GM18520 (cell line): ENCODE data around the gene RPL5.
"Not testable (repeated sequence)": the region's sequence is repeated elsewhere in the genome, so short reads cannot be mapped to it uniquely, and the experiment has no call there.

ENCODE experiments used
- ATAC-seq: cut with Tn5 transposase; IDR thresholded peaks from one replicate; pipeline ENCODE4 v1.9.1; 2021; ENCODE audit not compliant: unreplicated experiment

The RPL5 gene

GRCh38 chr1:92831762-92832536 lies at the start of gene RPL5:
TSS of gene RPL5 (plus strand) at chr1:92832040. CDS start at chr1:92832115, 75 bp downstream.
- peak; percentile 91 for ATAC-seq

DNA sequence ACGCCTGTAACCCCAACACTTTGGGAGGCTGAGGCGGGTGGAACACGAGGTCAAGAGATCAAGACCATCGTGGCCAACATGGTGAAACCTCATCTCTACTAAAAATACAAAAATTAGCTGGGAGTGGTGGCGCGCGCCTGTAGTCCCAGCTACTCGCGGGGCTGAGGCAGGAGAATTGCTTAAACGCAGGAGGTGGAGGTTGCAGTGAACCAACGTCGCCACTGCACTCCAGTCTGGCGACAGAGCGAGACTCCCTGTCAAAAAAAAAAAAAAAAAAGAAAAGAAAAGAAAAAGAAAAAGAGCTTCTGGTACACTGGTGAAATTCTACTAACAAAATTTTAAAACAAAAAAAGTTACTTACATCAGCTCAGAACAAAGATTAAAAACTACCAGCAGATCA lies 48.3 kb upstream of the RPL5 start:
- ATAC-seq = not testable (repeated sequence)

- no peak for ATAC-seq
Measured at GRCh38 chr1:92784021-92784638, 47.7 kb upstream of the RPL5 start.

DNA sequence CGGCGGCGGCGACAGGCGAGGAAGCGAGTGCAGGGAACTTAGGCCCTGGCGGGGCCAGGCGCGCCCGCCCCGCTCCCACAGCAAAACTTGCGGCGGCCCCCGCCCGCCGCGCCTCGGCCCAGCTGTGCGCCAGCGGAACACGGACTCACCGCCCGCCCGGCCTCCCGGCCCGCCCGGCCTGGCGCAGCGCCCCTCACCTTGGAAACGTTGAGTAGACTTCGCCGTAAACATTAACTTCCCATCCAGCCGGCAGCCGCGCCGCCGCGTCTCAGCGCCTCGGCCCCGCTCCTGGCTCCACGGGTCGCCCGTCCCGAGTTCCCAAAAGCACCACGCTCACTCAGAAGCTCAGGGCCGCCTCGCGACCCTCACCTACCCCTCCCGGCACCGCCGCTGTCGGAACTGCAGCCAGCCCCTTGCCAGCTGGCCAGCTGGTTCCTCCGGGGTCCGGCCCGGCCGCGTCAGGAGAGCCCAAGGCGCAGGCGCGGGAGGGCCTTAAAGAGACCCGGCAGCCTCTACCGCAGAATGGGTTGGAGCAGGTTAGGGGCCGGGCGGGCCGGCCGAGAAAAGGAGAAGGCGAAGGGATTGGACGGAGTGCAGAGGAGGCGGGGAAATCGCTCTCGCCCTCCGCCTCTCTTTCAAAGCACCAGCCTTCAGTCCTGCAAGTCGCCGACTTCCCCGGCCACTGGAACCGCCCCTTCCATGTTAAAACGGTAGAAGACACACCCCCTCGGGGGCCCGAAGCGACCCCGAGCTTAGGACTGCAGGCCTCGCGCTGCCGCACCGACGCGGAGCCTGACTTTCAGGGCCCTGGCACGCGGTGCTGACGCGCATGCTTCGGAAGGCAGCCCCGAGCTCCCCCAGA lies 47.0 kb upstream of the RPL5 start, which contains the start of gene EVI5:
Gene EVI5 (minus strand): TSS at position 470 of the 862 bp plus-strand sequence. CDS start 48,562 bp downstream, outside the sequence.
- ATAC-seq = peak; percentile 89

- ATAC-seq = no peak
Measured at GRCh38 chr1:92786111-92786901, 45.5 kb upstream of the RPL5 start.

DNA sequence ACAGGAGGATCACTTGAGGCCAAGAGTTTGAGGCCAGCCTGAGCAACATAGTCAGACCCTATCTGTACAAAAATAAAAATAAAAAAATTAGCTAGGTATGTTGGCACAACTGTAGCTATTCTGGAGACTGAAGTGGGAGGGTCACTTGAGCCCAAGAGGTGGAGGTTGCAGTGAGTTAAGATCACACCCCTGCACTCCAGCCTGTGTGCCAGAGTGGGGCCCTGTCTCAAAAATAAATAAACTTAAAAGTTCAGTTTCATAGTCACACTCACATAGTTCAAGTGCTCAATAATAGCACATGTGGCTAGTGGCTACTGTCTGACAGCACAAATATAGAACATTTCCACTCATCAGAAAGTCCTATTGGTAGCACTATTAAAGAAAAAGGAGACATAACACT lies 41.8 kb upstream of the RPL5 start:
- no peak for ATAC-seq

DNA sequence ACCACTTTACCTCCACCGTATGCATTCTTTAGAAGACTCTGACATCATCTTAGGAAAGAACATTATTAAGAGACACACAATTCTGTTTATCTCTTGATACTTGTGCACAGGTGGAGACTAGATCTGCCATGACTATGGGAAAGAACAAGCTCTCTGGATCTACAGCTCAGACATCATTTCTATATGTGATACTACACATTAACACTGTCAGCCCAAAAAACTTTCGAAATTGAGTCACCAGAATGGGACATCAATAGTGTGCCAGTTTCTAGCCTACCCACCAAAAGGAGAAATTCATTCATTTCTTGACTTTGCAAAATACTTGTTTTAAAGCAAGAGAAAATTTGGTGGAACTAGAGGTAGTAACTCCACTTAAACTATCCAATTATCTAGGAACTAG lies 41.0 kb upstream of the RPL5 start:
- ATAC-seq = no peak

DNA sequence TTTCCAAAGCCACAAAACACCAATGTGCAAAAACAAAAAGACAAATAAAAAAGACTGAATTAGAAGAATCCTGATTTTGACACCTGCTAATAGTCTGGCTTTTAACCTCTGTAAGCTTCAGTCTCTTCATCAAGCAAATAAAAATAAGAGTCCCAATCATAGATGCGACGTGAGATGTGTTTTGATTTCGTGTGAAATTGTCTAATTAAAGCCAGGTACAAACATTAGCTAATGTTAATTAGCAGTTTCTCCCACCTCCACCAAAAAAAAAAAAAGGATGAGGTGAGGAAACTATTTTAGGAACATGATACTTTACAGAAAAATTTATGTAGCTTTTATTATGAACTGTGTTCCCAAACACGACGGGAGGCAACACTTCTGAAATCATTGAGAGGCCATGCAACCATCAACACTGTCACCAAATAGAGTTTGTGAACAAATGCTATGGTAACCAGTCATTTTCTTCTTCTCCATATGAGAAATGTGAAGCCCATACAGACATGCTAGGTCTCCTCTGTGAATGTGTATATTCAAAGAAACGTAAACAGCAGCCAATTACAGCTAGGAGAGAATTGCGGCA lies 40.3 kb upstream of the RPL5 start:
- no peak for ATAC-seq

- ATAC-seq = no peak
Measured at GRCh38 chr1:92792340-92792782, 39.5 kb upstream of the RPL5 start.

- ATAC-seq = no peak
Measured at GRCh38 chr1:92795166-92795565, 36.7 kb upstream of the RPL5 start.

GRCh38 chr1:92797297-92797696 lies 34.5 kb upstream of the RPL5 start:
- no peak for ATAC-seq

DNA sequence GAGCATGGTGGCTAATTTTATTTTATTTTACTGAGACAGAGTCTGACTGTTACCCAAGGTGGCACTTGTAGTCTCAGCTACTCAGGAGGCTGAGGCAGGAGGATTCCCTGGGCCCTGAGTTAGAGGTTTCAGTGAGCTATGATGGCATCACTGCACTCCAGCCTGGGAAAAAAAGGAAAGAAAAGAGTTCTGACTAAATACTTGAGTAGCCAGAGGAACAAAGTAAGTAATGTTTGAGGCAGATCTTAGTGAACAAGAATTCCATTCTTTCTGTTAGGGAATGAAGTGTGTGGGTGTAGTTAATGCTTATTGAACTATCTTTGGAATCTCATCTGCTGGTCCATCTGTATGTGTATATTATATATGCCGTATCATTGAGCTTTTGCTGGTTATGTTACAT lies 33.9 kb upstream of the RPL5 start:
- ATAC-seq = no peak

GRCh38 chr1:92803140-92803887 lies 28.5 kb upstream of the RPL5 start:
- no peak for ATAC-seq

- ATAC-seq = no peak
Measured at GRCh38 chr1:92804721-92805201, 27.1 kb upstream of the RPL5 start.

GRCh38 chr1:92805216-92805615 lies 26.6 kb upstream of the RPL5 start:
- no peak for ATAC-seq

- ATAC-seq = no peak
Measured at GRCh38 chr1:92808381-92808780, 23.5 kb upstream of the RPL5 start.

GRCh38 chr1:92816732-92817131 lies 15.1 kb upstream of the RPL5 start:
- ATAC-seq = no peak

DNA sequence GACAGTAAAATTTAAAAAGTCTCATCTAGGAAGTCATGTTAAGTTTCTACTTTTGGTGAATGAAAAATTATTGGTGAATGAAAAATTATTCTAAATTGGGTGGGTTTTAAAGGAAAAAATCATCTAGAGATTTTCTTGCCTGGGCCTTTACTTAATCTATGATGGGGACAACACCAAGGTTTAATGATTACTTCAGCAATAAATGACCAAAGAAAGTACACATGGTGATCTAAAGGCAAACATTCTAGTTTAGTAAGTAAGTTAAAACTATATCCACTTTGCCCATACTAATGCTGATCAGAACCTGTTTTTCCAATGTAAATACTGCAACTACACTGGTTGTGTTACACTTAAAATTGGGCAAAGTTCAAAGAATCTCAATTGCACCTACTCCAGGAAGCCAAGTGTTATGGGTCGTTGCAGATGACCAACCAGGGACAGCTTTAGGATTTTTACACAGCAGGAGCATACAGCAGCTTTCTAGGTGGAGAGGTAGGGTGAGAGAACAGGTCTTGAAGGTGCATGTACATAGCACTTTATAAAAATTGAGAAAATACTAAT lies 14.6 kb upstream of the RPL5 start:
- no peak for ATAC-seq
